ENCODE data around the gene PCK1. TPM values are rescaled to one million over a fixed set of nuclear protein-coding genes. Genes with fewer than 3 reads are reported as not detected.

PCK1 gene
- total and polyA plus RNA-seq, 2 of the 13 experiments (the other 11 are each of a cell fraction or from before 2014, with no cell fraction given): 6.5 to 12.6 TPM

DNA sequence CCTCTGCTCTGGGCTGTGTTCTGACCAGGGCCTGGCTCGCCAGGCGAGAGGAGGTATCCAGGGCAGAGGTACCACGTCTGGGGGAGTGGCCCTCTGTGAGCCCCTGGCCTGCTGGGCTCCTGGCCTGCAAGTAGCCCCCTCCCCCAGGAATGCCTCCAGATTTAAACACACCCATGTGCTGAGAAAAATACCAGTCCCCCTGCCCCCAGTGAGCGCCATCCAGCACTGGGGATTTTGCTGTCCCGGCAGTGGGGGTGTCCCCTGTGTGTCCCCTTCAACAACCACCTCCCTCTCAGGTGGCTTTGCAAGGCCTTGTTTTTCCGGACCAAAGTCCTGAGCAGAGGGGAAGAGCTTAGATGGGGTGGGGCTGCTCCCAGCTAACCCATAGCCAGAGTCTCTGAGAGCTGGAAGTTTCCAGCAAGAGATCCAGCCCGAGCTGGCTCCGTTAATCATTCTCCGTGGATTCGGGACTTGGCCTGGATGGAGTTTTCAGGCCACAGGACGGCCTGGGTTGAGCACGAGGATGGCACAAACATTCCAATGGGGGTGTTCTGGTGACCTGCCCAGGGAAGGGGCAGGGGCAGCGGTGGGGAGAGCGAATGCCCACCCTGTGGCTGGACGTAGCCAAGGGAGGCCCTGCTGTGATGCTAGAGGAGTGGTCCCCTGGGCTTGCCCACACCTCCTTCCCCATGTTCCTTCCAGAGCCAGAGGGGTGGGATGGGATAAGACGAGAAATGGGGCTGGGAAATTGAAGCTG, 29.0 kb downstream of the PCK1 start (continued):
- TF ChIP-seq BATF2 (CRISPR knock-in tag; IDR thresholded peaks at IDR 0.05) (no peak), RELA (CRISPR knock-in tag; IDR thresholded peaks at IDR 0.05) (no peak), ZNF83 (CRISPR knock-in tag; IDR thresholded peaks at IDR 0.05; ENCODE audit: borderline replicate concordance) (no peak), ZNF691 (CRISPR knock-in tag; IDR thresholded peaks at IDR 0.05; ENCODE audit: borderline replicate concordance, low read depth) (peak; percentile 43; the same call in 1 of the 2 replicates), ZNF3 (CRISPR knock-in tag; IDR thresholded peaks at IDR 0.05) (no peak), ZNF12 (CRISPR knock-in tag; IDR thresholded peaks at IDR 0.05) (no peak), MED8 (CRISPR knock-in tag; IDR thresholded peaks at IDR 0.05; ENCODE audit: insufficient replicate concordance) (no peak), FLYWCH1 (CRISPR knock-in tag; IDR thresholded peaks at IDR 0.05) (no peak), ZNF550 (CRISPR knock-in tag; IDR thresholded peaks at IDR 0.05; ENCODE audit: borderline replicate concordance) (no peak), POLR2AphosphoS2 (IDR thresholded peaks at IDR 0.05; ENCODE audit: low read depth, low read length) (no peak), ZNF737 (CRISPR knock-in tag; IDR thresholded peaks at IDR 0.05; ENCODE audit: borderline replicate concordance) (no peak), ZNF235 (CRISPR knock-in tag; IDR thresholded peaks at IDR 0.05; ENCODE audit: borderline replicate concordance) (no peak; the same call in 1 of the 2 replicates), ZNF652 (CRISPR knock-in tag; IDR thresholded peaks at IDR 0.05; ENCODE audit: borderline replicate concordance, low read depth) (no peak), SNRNP70 (IDR thresholded peaks at IDR 0.05; ENCODE audit: low read depth, low read length) (no peak), KDM1A (CRISPR knock-in tag; IDR thresholded peaks at IDR 0.05) (no peak; the same call in 1 of the 2 replicates), ZNF451 (CRISPR knock-in tag; IDR thresholded peaks at IDR 0.05) (no peak; the same call in none of the 2 replicates), STAT5B (CRISPR knock-in tag; IDR thresholded peaks at IDR 0.05) (no peak), ZNF337 (CRISPR knock-in tag; IDR thresholded peaks at IDR 0.05; ENCODE audit: borderline replicate concordance, low read depth) (no peak)
- TF ChIP-seq, protein P1, sequence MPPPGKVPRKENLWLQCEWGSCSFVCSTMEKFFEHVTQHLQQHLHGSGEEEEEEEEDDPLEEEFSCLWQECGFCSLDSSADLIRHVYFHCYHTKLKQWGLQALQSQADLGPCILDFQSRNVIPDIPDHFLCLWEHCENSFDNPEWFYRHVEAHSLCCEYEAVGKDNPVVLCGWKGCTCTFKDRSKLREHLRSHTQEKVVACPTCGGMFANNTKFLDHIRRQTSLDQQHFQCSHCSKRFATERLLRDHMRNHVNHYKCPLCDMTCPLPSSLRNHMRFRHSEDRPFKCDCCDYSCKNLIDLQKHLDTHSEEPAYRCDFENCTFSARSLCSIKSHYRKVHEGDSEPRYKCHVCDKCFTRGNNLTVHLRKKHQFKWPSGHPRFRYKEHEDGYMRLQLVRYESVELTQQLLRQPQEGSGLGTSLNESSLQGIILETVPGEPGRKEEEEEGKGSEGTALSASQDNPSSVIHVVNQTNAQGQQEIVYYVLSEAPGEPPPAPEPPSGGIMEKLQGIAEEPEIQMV (CRISPR knock-in tag; IDR thresholded peaks at IDR 0.05; ENCODE audit: low read depth): 0 out of 2 replicates have a peak, but pooled peaks have one; percentile 36
- TF ChIP-seq, protein P2, sequence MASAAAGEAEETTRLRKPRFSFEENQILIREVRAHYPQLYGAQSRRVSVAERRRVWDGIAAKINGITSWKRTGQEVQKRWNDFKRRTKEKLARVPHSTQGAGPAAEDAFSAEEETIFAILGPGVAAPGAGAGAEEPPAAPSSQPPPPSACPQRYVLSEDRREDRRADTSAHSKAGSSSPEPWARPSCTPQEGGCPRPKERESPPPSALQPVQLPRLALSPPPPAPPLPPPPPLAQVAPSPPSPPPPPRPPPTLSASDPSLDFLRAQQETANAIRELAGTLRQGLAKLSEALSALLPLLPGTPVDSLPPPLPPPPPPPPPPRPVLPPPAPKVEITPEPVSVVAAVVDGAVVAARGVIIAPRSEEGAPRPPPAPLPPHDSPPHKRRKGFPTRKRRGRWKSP (CRISPR knock-in tag; IDR thresholded peaks at IDR 0.05): no peak
- TF ChIP-seq, protein P3, sequence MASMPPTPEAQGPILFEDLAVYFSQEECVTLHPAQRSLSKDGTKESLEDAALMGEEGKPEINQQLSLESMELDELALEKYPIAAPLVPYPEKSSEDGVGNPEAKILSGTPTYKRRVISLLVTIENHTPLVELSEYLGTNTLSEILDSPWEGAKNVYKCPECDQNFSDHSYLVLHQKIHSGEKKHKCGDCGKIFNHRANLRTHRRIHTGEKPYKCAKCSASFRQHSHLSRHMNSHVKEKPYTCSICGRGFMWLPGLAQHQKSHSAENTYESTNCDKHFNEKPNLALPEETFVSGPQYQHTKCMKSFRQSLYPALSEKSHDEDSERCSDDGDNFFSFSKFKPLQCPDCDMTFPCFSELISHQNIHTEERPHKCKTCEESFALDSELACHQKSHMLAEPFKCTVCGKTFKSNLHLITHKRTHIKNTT (CRISPR knock-in tag; IDR thresholded peaks at IDR 0.05): no peak
